T1000 (cell line): Measurements from ENCODE around the gene GPR62.
A peak's percentile ranks its signal among the peaks of the same experiment; 100 is the strongest.

Experiments
- DNase-seq: peaks from one replicate; lab custom pipeline; 2025; ENCODE audit warnings: mixed read lengths; lab: John Stamatoyannopoulos, UW

Gene GPR62

DNA sequence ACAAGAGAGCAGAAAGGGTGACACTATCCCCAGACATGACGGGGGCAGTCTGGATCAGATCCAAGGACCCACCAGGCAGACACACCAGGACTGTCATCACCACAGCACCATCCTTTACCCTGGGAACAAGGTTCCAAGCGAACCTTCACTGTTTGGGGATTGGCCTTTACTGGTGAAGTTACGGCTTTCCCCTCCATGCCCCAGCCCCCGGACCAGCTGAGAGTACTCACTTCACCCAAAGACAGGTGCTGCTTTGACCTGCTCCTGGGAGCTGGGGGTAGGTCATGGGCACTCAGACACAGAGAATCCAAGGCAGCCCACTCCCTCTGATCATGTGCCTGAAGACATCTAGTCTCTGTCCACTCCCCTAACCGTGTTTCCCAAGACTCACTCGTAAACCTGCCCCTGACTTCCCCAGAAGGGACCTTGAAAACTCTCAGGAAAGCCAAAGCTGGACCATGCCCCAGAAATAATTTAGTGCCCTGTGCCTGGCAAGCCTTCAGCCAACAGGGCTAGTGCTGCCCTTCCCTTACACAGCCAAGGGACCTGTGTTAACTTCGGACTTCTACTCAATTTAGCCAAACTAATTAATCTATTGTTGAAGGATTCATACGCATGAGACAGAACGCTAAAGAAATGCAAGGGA is 16.3 kb upstream of the GPR62 start:
- DNase-seq: no peak

DNA sequence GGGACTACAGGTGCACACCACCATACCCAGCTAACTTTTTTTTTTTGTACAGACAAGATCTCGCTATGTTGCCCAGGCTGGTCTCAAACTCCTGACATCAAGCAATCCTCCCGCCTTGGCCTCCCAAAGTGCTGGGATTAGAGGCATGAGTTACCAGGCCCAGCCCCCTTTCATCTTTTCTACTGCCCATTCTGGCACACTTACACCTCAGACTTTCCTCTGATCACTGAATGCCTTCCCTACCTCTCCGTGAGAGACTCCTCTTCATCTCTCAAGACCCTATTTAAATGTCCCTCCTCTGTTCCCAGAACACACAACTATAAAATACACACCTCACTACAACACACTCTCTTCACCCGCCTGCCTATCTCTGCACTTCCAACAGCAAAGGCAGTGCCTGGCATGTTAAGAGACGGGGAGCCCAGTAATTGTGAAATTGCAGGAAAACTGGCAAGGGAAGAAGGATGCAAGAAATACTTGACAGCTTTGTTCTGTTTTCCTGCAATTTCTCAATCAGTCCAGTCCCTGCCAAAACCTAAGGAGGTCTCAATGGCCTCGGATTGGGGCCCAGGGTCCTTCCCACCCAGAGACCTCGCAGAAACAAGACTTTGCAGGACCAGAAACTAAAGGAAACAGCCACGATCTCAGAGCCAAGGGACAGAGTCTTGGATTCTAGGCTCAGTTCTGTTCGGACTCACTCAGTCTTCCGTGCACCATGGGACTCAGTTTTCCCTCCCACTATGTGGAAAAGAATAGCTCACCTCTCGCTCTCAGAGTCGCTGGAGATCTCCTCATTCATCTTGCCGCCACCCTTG is 14.3 kb upstream of the GPR62 start:
- DNase-seq: no peak

DNA sequence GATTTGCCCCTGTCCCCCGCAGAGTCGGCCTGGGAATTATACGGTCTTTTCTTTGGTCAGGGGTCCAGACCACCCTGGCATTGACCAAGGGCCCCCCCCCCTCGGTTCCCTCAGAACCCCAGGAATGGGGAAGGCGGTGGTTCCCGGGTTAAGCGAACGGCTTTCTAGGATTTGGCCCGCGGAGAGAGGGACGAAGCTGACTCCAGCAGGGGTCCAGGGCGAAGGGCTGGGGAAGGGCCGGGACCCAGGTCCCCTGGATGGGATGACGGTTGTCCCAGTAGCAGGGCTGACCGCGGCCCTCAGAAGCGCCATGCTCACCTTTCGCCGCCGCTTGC is 13.8 kb upstream of the GPR62 start:
- no peak for DNase-seq

DNA sequence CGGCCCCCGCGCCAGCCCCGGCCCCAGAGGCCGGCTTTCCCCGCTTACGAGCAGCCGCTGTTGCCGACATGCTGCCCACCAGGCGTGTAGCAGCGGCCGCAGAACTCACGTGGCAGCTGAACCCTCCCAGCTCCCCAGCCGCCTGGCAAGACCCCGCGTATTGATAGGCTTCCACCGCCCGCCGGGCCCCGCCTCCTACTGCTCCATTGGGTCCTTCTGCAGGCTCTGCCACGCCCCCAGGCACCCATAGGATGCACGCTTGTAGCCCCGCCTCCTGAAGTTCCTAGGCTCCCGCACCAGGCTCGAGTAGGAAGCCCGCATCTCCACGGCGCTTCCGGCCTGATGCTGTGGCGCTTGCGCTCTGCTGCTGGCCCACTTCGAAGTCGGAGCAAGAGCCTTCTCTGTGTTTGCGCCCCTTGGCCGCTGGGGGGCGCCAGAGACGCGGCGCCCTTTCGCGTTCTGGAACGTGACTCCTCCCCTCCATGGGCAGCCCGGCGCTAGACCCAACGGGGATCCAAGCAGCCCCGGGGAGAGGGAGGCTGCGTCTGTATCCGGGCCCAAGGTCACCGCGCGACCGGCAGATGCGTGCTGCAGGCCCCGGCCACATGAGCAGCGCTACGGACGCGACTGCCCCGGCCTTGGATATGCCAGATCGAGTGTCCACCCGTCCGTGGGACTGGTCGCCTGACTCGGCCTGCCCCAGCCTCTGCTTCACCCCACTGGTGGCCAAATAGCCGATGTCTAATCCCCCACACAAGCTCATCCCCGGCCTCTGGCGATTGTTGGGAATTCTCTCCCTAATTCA is 13.2 kb upstream of the GPR62 start, which contains the start of the genes PARP3 and RRP9:
Gene PARP3 (plus strand): TSS at position 566 of the 805 bp plus-strand sequence. CDS start 993 bp downstream, outside the sequence.
Gene RRP9 (minus strand): TSS at position 107 of the 805 bp plus-strand sequence. CDS start 37 bp downstream, at position 70.
- peak; percentile 100 for DNase-seq

DNA sequence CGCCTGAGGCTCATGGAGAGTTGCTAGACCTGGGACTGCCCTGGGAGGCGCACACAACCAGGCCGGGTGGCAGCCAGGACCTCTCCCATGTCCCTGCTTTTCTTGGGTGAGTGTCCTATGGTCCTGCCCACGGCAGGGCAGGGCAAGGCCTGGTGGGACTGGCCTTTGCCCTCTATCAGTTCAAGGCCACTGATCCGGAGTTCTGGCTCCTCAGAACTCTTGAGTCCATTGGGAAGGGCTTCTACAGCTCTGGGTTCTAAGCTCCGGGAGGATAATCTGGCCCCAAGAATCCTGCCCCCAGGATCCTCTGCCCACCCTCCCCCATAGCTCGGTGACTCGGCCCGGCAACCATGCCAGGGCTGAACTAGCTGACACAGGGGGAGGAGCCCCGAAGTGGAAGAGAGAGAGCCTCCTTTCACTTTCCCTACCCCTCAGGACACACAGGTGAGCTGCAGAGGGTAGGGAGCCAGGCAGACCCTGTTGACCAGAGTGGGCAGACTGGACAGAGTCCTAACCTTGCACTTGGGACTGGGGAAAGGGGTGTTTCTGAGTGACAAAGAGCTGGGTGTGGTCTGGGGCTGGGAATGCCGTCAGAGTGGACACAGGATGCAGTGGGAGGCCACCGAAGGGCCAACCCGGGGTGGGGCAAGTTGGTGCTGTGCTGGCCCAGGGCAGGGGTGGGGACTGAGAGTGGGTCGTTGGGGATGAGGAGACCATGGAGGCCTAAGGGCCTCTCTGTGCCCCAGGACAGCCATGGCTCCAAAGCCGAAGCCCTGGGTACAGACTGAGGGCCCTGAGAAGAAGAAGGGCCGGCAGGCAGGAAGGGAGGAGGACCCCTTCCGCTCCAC is 12.4 kb upstream of the GPR62 start:
- DNase-seq: peak; percentile 38

DNA sequence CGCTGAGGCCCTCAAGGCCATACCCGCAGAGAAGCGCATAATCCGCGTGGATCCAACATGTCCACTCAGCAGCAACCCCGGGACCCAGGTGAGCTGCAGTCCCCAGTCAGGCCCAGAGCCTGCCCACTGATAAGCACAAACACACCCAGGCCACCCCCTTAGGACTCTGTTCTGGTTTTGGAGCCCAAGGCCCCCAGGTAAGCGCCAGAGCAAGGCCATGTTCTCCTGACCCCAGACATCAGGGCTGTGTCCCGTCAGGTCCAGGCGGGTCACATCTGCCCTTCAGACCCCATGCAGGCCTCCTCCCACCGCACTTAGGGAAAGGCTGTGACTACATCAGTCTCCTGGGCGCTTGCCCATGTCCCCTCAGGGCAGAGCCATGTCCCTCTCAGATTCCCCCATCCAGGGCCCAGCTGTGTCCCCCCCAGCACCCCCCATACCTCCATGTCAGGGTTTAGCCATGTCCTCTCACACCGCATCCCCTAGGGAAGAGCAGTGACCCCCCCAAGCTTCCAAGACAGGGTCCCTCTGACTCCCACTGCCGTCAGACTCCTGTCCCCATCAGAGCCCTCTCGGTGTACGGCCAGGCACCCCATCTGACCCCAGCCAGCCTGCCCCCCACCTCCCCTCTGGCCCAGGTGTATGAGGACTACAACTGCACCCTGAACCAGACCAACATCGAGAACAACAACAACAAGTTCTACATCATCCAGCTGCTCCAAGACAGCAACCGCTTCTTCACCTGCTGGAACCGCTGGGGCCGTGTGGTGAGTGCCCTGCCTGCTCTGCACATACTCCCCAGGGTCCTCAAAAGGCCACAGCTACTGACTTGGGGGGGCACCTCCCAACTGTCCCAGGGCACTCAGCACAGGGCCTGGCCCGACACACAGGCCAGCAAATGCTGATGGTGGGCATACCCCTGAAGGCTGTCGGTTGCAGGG is 11.5 kb upstream of the GPR62 start:
- no peak for DNase-seq

DNA sequence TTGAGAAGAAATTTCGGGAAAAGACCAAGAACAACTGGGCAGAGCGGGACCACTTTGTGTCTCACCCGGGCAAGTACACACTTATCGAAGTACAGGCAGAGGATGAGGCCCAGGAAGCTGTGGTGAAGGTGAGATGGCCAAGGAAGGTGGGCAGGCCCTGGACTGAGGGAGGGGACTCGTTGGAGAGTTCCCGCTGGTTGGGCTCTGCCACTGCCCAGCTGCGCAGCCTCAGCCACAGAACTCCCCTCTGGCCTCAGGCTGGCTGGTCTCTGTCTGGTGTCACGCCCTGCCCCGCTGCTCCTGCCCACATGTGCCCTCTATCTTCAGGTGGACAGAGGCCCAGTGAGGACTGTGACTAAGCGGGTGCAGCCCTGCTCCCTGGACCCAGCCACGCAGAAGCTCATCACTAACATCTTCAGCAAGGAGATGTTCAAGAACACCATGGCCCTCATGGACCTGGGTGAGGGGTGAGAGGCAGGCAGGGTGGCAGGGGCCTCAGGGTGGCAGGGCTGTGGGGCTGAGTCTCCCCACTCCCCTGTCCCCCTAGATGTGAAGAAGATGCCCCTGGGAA is 10.6 kb upstream of the GPR62 start:
- DNase-seq: no peak

DNA sequence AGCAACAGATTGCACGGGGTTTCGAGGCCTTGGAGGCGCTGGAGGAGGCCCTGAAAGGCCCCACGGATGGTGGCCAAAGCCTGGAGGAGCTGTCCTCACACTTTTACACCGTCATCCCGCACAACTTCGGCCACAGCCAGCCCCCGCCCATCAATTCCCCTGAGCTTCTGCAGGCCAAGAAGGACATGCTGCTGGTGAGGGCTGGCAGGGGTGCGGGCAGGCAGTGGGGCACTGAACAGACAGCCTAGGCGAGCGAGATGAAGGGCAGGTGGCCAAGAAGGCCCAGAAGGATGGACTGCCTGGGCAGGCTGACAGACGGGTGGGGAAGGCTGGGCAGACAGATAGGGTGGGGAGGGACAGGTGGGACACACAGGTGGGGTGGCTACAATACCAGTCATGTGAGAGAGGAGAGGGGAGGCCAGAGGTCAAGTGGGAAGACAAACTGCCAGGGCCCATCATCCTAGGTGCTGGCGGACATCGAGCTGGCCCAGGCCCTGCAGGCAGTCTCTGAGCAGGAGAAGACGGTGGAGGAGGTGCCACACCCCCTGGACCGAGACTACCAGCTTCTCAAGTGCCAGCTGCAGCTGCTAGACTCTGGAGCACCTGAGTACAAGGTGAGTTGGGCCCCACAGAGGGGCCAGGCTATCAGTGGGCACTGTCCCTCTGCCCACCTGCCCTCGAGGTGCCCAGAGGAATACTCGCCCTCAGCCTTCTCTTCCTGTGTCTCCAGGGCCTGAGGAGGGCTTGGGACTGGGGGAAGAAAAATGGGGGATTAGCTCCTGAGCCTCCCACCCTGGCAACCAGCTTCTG is 9.9 kb upstream of the GPR62 start:
- DNase-seq: no peak

DNA sequence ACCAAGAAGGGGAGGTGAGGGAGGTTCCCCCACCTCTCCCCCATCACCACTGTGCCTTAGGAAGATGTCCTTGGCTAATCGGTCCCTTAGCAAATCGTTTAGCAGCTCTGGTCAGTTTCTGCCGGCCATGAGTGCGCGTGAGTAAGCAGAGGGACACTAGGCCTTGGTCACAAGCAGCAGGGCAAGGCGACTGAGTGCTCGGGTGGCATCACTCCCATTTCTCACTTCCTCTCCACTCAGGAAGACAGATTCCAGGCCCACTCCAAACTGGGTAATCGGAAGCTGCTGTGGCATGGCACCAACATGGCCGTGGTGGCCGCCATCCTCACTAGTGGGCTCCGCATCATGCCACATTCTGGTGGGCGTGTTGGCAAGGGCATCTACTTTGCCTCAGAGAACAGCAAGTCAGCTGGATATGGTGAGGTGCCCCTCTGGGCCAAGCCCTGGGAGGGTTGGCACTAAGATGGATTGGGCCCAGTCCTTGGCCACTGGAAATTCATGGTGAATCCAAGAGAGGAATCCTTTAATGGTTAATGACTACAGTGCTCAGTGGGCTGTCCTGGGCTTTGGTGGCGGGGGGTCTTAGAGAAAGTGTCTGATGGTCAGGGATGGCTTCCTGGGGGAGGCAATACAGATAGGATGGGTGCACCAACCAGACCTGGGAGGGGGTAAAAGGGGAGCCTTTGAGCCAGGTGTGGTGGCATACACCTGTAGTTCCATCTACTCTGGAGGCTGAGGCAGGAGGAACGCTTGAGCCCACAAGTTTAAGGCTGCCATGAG is 9.1 kb upstream of the GPR62 start:
- DNase-seq: no peak

DNA sequence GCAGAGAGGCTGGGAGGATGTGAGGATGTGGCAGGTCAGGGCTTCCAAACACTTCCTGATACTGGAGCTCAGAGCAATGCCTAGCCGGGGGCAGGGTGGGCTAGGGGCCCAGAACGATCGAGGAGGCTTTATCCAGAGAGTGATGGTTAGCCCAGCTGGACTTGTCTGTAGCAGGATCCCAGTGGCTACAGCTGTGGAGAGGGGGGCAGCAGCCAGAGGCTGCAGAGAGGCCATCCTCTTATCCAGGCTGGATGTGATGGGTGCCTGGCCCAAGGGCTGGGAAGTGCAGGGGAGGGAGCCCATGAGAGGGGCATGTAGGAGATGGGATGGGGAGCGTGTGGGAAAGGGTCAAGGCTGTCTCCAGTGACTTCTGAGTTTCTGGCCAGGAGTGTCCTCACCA is 8.4 kb upstream of the GPR62 start:
- DNase-seq: no peak

DNA sequence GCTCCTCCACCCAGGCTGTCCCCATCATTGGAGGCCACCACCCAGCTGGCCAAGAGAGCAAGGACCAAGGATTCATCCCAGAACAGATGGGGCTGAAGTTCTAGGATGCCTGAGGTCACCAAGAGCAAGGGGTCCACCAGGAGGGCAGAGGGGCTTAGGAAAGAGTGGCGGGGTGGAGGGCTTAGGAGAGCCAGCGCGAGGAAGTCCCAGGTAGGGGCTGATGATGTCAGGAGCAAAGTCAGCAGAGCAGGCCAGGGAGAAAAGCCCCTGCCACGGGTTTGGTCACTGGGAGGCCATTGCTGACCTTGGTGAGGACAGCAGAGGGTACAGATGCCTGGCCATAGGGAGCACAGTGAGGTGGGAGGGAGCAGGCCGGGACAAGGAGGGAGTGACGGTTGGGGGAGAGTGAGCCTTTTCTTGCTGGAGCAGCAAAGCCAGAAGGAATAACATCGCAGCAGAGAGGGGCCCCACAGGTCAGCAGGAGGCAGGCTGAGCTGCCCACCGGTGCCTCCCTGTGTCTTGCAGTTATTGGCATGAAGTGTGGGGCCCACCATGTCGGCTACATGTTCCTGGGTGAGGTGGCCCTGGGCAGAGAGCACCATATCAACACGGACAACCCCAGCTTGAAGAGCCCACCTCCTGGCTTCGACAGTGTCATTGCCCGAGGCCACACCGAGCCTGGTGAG is 7.8 kb upstream of the GPR62 start:
- DNase-seq: no peak

DNA sequence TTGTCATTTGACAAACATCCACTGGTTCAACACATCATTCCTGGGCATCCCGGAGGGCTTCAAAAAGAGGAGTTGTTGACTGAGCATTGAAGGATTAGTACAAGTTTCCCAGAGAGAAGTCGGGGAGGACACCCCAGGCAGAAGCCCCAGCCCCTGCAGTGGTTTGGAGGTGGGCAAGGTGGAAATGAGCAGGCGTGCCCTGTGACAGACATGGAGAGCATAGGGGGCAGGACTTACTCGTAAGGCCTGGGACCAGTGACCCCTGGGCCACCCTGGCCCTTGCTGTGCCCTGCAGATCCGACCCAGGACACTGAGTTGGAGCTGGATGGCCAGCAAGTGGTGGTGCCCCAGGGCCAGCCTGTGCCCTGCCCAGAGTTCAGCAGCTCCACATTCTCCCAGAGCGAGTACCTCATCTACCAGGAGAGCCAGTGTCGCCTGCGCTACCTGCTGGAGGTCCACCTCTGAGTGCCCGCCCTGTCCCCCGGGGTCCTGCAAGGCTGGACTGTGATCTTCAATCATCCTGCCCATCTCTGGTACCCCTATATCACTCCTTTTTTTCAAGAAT is 7.1 kb upstream of the GPR62 start:
- no peak for DNase-seq

DNA sequence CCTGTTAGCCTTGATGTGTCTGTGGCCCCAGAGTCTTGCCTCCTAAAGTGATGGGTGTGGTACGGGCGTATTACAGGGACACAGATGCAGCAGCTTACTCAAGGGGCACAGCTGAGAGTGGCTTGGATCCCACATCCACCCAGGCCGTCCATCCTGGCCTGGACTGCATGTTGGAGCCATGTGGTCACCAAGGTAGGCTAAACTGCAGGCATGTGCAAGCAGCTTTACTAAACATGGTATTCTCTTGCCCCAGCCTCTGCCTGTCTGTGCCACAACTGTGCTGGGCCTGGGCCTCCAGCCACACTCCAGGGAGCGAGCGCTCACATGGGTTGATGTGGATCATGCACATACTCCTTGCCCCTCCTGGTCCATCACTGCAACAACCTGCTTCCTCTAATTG is 6.1 kb upstream of the GPR62 start:
- no peak for DNase-seq

DNA sequence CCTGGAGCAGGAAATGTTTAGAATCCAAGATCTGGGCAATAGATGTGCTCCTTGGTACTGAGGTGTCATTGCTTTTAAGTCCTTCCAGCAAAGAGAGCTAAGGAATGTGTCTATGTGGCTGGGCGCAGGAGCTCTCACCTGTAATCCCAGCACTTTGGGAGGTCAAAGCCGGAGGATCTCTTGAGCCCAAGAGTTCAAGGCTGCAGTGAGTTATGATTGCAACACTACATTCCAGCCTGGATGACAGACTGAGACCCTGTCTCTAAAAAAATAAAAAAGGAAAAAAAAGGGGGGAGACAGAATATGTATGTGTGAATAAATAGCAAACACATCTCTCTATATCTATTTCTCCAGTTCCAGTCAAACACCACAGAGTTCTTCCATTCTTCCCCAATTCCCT is 4.3 kb upstream of the GPR62 start:
- no peak for DNase-seq

DNA sequence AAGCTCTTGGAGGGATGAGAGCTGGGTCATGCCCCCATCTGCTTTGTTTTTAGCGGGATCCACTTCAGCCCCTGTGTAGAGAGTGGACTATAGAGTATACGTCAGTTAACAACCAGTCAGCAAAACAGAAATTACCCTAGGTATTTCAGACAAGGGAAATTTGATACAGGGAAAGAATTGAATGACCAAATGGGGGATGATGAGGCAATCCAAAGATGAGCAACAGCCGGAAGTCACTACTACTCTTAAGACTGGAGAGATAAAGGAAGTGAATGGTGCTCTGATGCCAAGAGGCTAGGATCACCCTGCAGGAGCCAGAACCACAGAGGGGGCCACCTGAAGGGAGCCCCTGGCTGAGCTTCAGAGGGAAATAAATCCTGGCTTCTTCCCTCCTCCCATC is 1.7 kb upstream of the GPR62 start:
- peak; percentile 21 for DNase-seq

DNA sequence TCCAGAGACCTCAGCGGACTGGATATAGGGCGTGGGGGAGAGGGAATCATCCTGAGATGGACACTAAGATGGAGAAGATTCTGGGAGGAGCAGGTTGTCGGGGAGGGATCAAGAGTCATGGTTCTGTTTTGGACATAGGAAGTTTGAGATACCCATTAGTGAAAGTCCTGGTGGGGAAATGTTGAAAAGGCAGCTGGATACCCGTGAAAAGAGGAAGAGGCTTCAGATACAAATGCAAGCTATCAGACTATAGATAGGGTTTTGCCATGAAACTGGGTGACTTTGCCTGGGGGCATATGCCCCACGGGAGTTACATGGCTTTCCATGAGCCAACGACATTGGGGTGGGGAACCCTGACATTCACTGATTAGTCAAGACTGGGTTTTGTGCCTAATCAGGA is 1.1 kb upstream of the GPR62 start:
- no peak for DNase-seq

DNA sequence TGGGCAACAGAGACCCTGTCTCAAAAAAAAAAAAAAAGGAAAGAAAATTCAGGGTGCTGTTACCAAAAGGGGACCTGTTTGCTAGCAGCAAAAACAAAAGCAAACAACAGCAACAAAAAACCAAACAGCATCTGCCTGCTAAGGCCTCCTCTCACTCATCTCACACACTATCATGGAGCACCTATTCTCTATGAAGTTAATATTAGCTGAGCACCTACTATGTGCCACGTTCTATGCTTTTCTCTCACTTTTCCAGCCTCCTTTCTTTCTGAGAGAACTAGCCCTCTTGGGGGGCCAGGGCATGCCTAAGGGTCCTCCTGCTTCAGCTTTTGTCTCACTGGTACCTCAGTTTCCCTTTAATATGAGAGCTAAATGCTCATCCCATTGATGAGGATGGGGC is 468 bp upstream of the GPR62 start:
- DNase-seq: no peak
